H9 (cell line): ENCODE data around the gene WASF3. TPM values are rescaled to one million over a fixed set of nuclear protein-coding genes. Genes with fewer than 3 reads are reported as not detected.

Experiments used
- DNase-seq: peaks from one replicate; pipeline ENCODE4 v3.0.0-alpha.2; 2017
- H2AFZ ChIP-seq: one replicate; pipeline ENCODE4 v1.6.1; 2013; ENCODE audit warnings: mild to moderate bottlenecking, low read length, control low read depth, moderate library complexity
- H2AK5ac ChIP-seq: 2 replicates; pipeline ENCODE4 v1.6.1; 2013; ENCODE audit warnings: low read length, control low read depth, mixed read lengths; ENCODE audit not compliant: insufficient read length
- H2BK120ac ChIP-seq: one replicate; pipeline ENCODE4 v1.6.1; 2013; ENCODE audit warnings: low read depth, mild to moderate bottlenecking, low read length, control low read depth, inconsistent platforms; ENCODE audit not compliant: poor library complexity, severe bottlenecking
- H2BK12ac ChIP-seq: 2 replicates; pipeline ENCODE4 v1.6.1; 2013; ENCODE audit warnings: low read length, control low read depth, mixed read lengths, low read depth; ENCODE audit not compliant: insufficient read length
- H2BK15ac ChIP-seq: 2 replicates; pipeline ENCODE4 v1.6.1; 2013; ENCODE audit warnings: low read depth, low read length, control low read depth
- H2BK20ac ChIP-seq: one replicate; pipeline ENCODE4 v1.6.1; 2013; ENCODE audit warnings: low read depth, mild to moderate bottlenecking, low read length, control low read depth, inconsistent platforms; ENCODE audit not compliant: poor library complexity, severe bottlenecking
- H2BK5ac ChIP-seq: 2 replicates; pipeline ENCODE4 v1.6.1; 2013; ENCODE audit warnings: low read length, control low read depth, mixed read lengths; ENCODE audit not compliant: insufficient read length
- H3K14ac ChIP-seq: 2 replicates; pipeline ENCODE4 v1.6.1; 2013; ENCODE audit warnings: low read length, control low read depth; ENCODE audit not compliant: insufficient read depth
- H3K18ac ChIP-seq: 2 replicates; pipeline ENCODE4 v1.6.1; 2013; ENCODE audit warnings: low read depth, mild to moderate bottlenecking, mixed read lengths, low read length, control low read depth; ENCODE audit not compliant: insufficient read length
- H3K23ac ChIP-seq: 2 replicates; pipeline ENCODE4 v1.6.1; 2013; ENCODE audit warnings: low read length, control low read depth, mixed read lengths, low read depth; ENCODE audit not compliant: insufficient read length
- H3K23me2 ChIP-seq: 2 replicates; pipeline ENCODE4 v1.6.1; 2013; ENCODE audit warnings: low read depth, mild to moderate bottlenecking, mixed read lengths, low read length, control low read depth; ENCODE audit not compliant: insufficient read length, poor library complexity, severe bottlenecking
- H3K27ac ChIP-seq: 2 replicates; pipeline ENCODE4 v1.5.1; 2013; ENCODE audit warnings: low read length, control low read depth, mixed read lengths, low read depth; ENCODE audit not compliant: insufficient read length
- H3K27me3 ChIP-seq: 2 replicates; pipeline ENCODE4 v1.6.1; 2013; ENCODE audit warnings: low read length, control low read depth, inconsistent platforms; ENCODE audit not compliant: insufficient read depth
- H3K4ac ChIP-seq: 2 replicates; pipeline ENCODE4 v1.6.1; 2013; ENCODE audit warnings: low read depth, mild to moderate bottlenecking, control low read depth, inconsistent platforms, low read length, moderate library complexity
- H3K4me1 ChIP-seq: 2 replicates; pipeline ENCODE4 v1.6.1; 2013; ENCODE audit warnings: low read length, control low read depth, inconsistent platforms; ENCODE audit not compliant: insufficient read depth
- H3K4me2 ChIP-seq: 2 replicates; pipeline ENCODE4 v1.6.1; 2013; ENCODE audit warnings: low read length, control low read depth, mixed read lengths; ENCODE audit not compliant: insufficient read length, insufficient read depth
- H3K56ac ChIP-seq: 2 replicates; pipeline ENCODE4 v1.6.1; 2013; ENCODE audit warnings: low read depth, mild to moderate bottlenecking, mixed read lengths, low read length, control low read depth; ENCODE audit not compliant: insufficient read length
- H3K79me1 ChIP-seq: 2 replicates; pipeline ENCODE4 v1.6.1; 2013; ENCODE audit warnings: low read depth, mild to moderate bottlenecking, moderate library complexity, low read length, control low read depth, inconsistent platforms; ENCODE audit not compliant: insufficient read depth, poor library complexity, severe bottlenecking
- H3K79me2 ChIP-seq: 2 replicates; pipeline ENCODE4 v1.6.1; 2013; ENCODE audit warnings: low read length, control low read depth, inconsistent platforms; ENCODE audit not compliant: insufficient read depth
- H3K9ac ChIP-seq: 2 replicates; pipeline ENCODE4 v1.6.1; 2013; ENCODE audit warnings: low read length, control low read depth, mixed read lengths; ENCODE audit not compliant: insufficient read length; ENCODE audit errors: extremely low read depth
- H3K9me3 ChIP-seq: one replicate; pipeline ENCODE4 v1.6.1; 2013; ENCODE audit warnings: low read depth, low read length, inconsistent platforms; ENCODE audit not compliant: control insufficient read depth
- H3T11ph ChIP-seq: one replicate; pipeline ENCODE4 v1.6.1; 2013; ENCODE audit warnings: mild to moderate bottlenecking, low read length, control low read depth, inconsistent platforms
- H4K20me1 ChIP-seq: one replicate; pipeline ENCODE4 v1.6.1; 2013; ENCODE audit not compliant: control insufficient read depth, insufficient read length, insufficient read depth
- H4K5ac ChIP-seq: 2 replicates; pipeline ENCODE4 v1.6.1; 2013; ENCODE audit warnings: low read depth, mild to moderate bottlenecking, mixed read lengths, low read length, control low read depth; ENCODE audit not compliant: insufficient read length
- H4K8ac ChIP-seq: replicated peaks from 2 replicates; pipeline ENCODE4 v1.6.1; 2013; ENCODE audit warnings: low read length, control low read depth, mixed read lengths, low read depth; ENCODE audit not compliant: insufficient read length
- H4K91ac ChIP-seq: 2 replicates; pipeline ENCODE4 v1.6.1; 2013; ENCODE audit warnings: low read depth, mild to moderate bottlenecking, moderate library complexity, mixed read lengths, low read length, control low read depth; ENCODE audit not compliant: insufficient read length
- H3K27ac Mint-ChIP-seq, 3 experiments: 2 replicates in 2 of 3; 3 replicates in 1 of 3; pipeline ENCODE4 v1.8.0; 2020 to 2021; ENCODE audit warnings: mixed read lengths in 3 of 3, mild to moderate bottlenecking in 1 of 3, moderate library complexity in 1 of 3
- H3K27me3 Mint-ChIP-seq: 2 replicates; pipeline ENCODE4 v1.8.0; 2021; ENCODE audit warnings: low read depth, mild to moderate bottlenecking, moderate library complexity, mixed read lengths
- H3K36me3 Mint-ChIP-seq, 3 experiments: 2 replicates in 2 of 3; 3 replicates in 1 of 3; pipeline ENCODE4 v1.8.0; 2020 to 2021; ENCODE audit warnings: low read depth in 3 of 3, mixed read lengths in 3 of 3; ENCODE audit not compliant: insufficient read depth in 1 of 3
- H3K4me1 Mint-ChIP-seq, 2 experiments: 2 replicates each; pipeline ENCODE4 v1.8.0; 2020; ENCODE audit warnings: mixed read lengths in 2 of 2
- H3K4me3 Mint-ChIP-seq, 2 experiments: 2 replicates in 1 of 2; 3 replicates in 1 of 2; pipeline ENCODE4 v1.8.0; 2020 to 2021; ENCODE audit warnings: mild to moderate bottlenecking in 2 of 2, mixed read lengths in 2 of 2, moderate library complexity in 1 of 2
- H3K9me3 Mint-ChIP-seq, 2 experiments: 2 replicates in 1 of 2; 3 replicates in 1 of 2; pipeline ENCODE4 v1.8.0; 2020; ENCODE audit warnings: mild to moderate bottlenecking in 2 of 2, mixed read lengths in 2 of 2, moderate library complexity in 1 of 2
- WGBS: extraction: QIAGEN DNeasy Blood & Tissue Kit; methylation state at CpG from one replicate; pipeline ENCODE4 v1.1.7; 2013; ENCODE audit warnings: missing lambda C conversion rate, low lambda C conversion rate, mixed read lengths; ENCODE audit not compliant: insufficient read length; ENCODE audit errors: extremely low coverage; 5-methylcytosine and 5-hydroxymethylcytosine counted together
- total RNA-seq: library from RNA; stranded (reverse); gene quantifications from 2 replicates; pipeline ENCODE4 v1.2.1, GENCODE V29; 2021
- TF ChIP-seq, protein P1 (sequence below): fragments of 200-600 bp; sonication (generic); conservative IDR thresholded peaks from 3 replicates; pipeline ENCODE4 v1.8.0; 2021; ENCODE audit warnings: antibody characterized with exemption, mild to moderate bottlenecking

The WASF3 gene
- total RNA-seq, 1 experiment from 2014 or later, result 22.2 TPM

DNA sequence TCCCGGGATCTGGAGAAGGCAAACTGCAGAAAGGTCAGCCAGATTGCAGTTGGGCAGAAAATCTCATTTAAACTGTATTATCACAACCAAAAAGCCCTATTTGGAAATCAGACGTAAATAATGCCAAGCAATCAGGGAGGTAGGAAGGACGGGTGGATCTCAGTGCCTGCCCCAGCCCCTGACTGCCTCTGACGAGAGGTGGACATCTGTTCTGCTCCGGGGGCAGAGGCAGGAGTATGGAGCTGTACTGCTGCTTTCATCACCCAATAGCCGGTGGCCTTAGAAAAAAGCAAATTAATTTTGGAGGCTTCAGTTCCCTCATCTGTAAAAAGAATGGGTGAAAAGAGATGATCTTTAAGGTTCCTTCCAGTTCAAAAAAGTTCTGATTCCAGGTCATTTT lies 43.6 kb upstream of the WASF3 start:
- Histone ChIP-seq H3K23ac (no peak overlapping the region), H3K79me2 (no peaks in the 10 kb centered on the region), H3K79me1 (no peaks in the 10 kb centered on the region), H2BK120ac (no peak overlapping the region), H3K56ac (no peak overlapping the region), H2AK5ac (no peak overlapping the region), H3K18ac (no peak overlapping the region), H3T11ph (no peak overlapping the region), H4K20me1 (no peaks in the 10 kb centered on the region), H2AFZ (no peak overlapping the region), H3K14ac (no peak overlapping the region), H2BK15ac (no peak overlapping the region), H3K9me3 (peaks cover 16% of the 10 kb centered on the region), H3K27ac (no peak overlapping the region), H3K4me1 (peaks cover 4% of the 10 kb centered on the region; the same call in 1 of the 2 replicates), H2BK20ac (no peak overlapping the region), H3K27me3 (no peaks in the 10 kb centered on the region), H3K4ac (no peak overlapping the region), H3K4me2 (no peak overlapping the region), H3K9ac (no peak overlapping the region), H2BK5ac (no peak overlapping the region), H3K23me2 (no peaks in the 10 kb centered on the region), H2BK12ac (no peak overlapping the region), H4K5ac (no peak overlapping the region), H4K91ac (no peak overlapping the region), H4K8ac (no peak overlapping the region)
- H3K27me3 Mint-ChIP-seq, result no peaks in the 10 kb centered on the region; the same call in 1 of the 2 replicates
- WGBS, result no CpG with 5 or more reads among the region's 6 CpGs
- no peak for DNase-seq
- H3K4me3 Mint-ChIP-seq, result no peak overlapping the region
- peaks cover 12 to 27% of the 10 kb centered on the region in 2 experiments for H3K9me3 Mint-ChIP-seq
- no peak overlapping the region for H3K27ac Mint-ChIP-seq
- TF ChIP-seq, protein P1, sequence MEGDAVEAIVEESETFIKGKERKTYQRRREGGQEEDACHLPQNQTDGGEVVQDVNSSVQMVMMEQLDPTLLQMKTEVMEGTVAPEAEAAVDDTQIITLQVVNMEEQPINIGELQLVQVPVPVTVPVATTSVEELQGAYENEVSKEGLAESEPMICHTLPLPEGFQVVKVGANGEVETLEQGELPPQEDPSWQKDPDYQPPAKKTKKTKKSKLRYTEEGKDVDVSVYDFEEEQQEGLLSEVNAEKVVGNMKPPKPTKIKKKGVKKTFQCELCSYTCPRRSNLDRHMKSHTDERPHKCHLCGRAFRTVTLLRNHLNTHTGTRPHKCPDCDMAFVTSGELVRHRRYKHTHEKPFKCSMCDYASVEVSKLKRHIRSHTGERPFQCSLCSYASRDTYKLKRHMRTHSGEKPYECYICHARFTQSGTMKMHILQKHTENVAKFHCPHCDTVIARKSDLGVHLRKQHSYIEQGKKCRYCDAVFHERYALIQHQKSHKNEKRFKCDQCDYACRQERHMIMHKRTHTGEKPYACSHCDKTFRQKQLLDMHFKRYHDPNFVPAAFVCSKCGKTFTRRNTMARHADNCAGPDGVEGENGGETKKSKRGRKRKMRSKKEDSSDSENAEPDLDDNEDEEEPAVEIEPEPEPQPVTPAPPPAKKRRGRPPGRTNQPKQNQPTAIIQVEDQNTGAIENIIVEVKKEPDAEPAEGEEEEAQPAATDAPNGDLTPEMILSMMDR, result no peak
- peaks cover 17 to 36% of the 10 kb centered on the region in 2 experiments for H3K4me1 Mint-ChIP-seq
- peaks cover 12 to 16% (median 12%) of the 10 kb centered on the region in 3 experiments for H3K36me3 Mint-ChIP-seq
